NCI-H748 (cell line): ENCODE data around the gene EVA1A.

Source experiments
- DNase-seq: peaks from one replicate; lab custom pipeline; 2025; ENCODE audit not compliant: unreplicated experiment; lab: John Stamatoyannopoulos, UW

The EVA1A gene

GRCh38 chr2:75518638-75519465 lies 41.9 kb downstream of the EVA1A start:
- DNase-seq: no peak

GRCh38 chr2:75517547-75518230 lies 43.0 kb downstream of the EVA1A start:
- no peak for DNase-seq

GRCh38 chr2:75516378-75517360 lies 44.1 kb downstream of the EVA1A start:
- DNase-seq: peak; percentile 83

GRCh38 chr2:75515584-75516368 lies 45.0 kb downstream of the EVA1A start:
- no peak for DNase-seq

DNA sequence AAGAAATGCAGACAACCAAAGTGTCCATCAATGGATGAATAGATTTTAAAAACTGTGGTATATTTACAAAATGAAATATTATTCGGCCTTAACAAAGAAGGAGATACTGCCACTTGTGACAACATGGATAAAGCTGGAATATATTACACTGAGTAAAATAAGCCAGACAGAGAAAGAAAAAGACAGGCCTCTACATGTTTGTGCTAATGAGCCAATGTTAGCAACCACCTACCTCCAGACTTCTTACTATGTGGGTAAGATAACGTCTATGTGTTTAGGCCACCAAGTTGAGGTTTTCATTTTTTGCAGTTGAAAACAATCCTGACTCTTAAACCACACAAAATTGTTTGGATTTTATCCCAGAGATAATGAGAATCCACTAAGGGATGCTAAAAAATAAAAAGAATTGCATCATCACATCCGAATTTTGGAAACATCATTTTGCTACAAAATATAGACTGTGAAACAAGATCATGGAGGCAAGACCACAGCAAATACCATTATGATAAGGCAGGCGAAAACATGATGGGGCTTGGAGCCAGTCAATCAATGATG lies 47.0 kb downstream of the EVA1A start:
- no peak for DNase-seq

- DNase-seq: no peak
Measured at GRCh38 chr2:75512455-75513212, 48.1 kb downstream of the EVA1A start.

DNA sequence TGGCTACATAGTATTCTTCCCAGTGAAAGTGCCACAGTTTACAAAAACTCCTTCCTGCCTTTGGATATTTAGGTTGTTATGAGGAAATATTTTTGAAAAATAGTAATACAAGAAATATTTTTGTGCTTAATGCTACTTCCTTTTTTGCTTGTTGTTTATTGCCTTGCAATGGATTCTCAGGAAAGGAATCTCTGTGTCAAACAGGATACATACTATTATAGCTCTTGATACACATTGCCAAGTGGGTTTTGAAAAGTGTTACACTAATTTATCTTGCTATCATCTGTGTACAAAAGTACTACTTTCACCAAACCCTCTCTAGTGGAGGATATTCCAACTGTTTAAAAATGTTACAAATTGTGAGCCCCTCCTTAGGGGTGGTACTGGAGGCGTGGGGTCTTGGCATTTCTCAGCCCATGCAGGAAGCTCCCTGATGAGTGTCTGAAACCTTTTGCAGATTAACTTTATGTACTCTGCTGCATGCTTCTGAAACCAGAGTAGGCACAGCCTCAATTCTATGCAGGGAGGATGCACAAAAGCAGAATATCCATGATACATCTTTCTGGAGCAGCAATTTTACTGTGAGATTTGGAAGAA lies 54.5 kb downstream of the EVA1A start:
- no peak for DNase-seq

DNA sequence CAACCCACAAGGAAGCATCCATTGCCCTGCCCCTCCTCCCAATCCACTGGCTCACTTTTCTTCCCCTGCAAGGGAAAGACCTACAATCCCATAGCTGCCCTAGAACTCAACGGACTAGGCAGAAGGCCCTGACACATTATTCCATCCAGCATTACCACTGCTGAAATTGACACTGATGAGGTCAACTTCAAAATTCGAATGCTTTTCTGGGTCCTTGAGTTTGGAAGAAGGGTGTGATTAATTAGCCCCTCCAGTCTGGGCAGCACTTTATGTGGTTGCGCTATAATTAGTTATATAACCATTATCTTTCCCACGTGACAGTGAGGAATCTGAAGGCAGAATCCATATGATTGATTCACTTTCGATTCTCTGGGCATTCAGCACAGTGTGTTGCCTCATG lies 55.7 kb downstream of the EVA1A start:
- DNase-seq: no peak

DNA sequence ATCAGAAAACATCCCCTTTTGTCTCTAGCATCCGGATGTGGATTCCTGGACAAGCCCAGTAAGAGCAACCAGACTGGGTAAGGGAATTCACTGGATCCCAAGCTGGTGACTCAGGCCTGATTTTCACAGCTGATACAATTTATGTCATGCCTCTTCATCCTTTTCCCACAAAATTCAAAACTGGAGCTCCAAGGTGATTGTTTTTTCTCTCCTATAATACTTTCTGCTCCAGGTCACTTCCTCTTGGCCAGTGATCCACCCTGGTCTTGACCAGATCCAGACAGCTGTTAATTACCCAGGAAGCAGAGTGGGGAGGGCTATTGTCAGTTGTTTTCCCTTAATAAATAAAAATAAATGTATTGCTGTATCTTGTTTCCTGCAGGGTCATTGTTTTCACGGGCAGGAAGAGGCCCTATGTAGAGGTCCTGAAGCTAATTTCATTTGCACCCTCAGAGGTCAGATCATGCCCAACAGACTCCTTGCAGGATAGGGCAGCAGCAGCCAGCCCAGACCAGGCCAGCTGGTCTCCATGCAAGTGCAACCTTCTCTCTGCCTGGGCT lies 57.6 kb downstream of the EVA1A start:
- DNase-seq: peak; percentile 48

GRCh38 chr2:75500633-75501032 lies 60.1 kb downstream of the EVA1A start:
- peak; percentile 85 for DNase-seq

- no peak for DNase-seq
Measured at GRCh38 chr2:75499534-75499933, 61.2 kb downstream of the EVA1A start.

- DNase-seq: peak; percentile 33
Measured at GRCh38 chr2:75498907-75499306, 61.8 kb downstream of the EVA1A start.

DNA sequence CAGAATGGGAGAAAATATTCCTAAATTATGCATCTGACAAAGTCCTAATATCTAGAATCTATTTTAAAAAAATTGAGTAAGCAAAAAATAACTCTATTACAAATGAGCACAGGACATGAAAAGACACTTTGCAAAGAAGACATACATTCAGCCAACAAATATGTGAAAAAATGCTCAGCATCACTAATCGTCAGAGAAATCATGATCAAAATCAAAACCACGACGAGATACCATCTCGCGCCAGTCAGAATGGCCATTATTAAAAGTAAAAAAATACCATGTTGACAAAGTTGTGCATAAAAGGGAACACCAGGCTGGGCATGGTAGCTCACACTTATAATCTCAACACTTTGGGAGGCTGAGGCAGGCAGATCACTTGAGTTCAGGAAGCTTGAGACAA lies 63.5 kb downstream of the EVA1A start:
- DNase-seq: no peak

- peak; percentile 76 for DNase-seq
Measured at GRCh38 chr2:75495862-75496261, 64.9 kb downstream of the EVA1A start.

DNA sequence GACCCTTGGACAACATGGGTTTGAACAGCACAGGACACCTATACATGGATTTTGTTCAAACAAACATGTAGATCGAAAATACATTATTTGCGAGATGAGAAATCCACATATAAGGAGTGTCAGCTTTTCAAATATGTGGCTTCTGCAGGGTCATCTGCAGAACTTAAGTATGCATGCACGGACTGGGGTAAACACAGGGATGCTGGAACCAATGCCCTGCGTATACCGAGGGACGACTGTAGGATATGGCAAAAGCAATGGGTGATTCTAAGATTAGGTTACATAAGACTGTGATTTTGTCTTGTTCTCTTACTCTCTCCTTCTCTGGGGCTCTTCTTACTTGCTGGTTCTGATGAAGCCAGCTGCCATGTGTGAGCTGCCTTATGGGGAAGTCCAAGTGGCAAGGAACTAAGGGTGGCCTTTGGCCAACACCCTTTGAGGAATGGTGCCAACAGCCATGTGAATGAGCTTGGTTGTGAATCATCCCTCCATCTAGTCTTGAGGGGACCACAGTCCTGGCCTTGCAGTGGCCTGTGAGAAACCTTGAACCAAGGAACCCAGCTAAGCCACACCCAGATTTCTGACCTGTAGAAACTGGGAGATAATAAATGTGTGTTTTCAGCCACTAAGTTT lies 66.5 kb downstream of the EVA1A start:
- no peak for DNase-seq

DNA sequence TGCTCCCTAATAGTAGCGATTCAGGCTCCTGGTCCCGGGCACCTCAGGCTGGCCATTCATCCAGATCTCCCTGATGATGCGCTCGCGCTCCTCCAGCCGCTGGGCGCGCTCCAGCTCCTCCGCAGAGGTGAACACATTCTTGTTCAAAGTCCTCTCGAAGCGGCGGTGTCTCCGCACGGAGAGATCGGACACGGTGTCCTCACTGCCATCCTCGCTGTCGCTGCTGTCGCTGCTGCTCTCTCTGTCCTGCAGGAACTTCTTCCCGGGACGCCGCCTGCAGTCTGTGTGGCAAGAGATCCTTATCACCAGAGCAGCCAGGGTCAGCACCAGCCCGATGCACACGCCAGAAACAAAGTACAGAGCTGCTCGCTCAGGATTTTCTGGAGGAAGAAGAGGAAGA lies 67.5 kb downstream of the EVA1A start:
- no peak for DNase-seq

- DNase-seq: peak; percentile 3
Measured at GRCh38 chr2:75491129-75491753, 69.5 kb downstream of the EVA1A start.

DNA sequence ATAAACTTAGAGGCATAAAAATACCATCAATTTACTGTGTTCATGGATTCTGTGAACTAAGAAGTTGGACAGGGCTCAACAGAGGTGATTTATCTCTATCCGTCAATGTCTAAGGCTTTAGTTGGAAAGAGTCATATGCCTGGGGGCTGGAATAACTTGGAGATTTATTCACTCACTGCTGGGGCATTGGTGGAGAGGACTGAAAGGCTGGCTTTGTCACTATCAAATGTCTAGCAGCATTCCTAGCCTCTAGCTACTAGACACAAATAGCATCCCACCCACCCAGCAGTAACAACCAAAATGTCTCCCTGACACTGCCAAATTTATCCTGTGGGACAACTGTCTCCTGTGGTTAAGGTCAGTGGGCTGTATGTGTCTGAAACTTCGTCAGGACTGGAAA lies 71.0 kb downstream of the EVA1A start:
- DNase-seq: no peak
